Measurements from ENCODE around the gene NCKAP5.

GRCh38 chr2:132910432-132910831 lies 657.8 kb downstream of the NCKAP5 start:
- no peak for TF ChIP-seq CTCF (IDR thresholded peaks at IDR 0.05; ENCODE audit: low read length)
- no peak for TF ChIP-seq EZH2 (IDR thresholded peaks at IDR 0.05; ENCODE audit: borderline replicate concordance, low read length)
